ENCODE data around the gene LDLRAD4.

DNA sequence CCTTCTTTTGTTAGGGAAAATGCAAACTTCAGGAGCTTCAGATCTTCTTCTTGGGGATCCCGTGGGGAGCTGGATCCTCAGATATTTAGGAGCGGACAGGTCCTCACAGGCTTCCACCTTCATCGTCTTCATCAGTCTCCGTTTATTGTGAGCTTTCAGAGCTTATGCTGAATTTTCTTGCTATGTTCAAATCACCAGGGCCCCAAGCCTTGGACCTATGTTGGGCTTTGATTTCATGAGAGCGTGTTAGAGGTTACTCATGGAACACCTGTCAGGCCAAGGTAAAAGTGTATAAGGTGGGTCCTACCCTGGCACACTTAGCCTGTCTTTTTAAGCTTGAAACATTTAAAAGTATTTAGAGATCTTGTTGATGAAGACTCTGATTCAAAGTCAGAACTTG lies 294.9 kb downstream of the LDLRAD4 start:
- TF ChIP-seq CTCF (IDR thresholded peaks at IDR 0.05) (no peak), POLR2A (IDR thresholded peaks at IDR 0.05) (no peak)
